ENCODE data around the gene HNRNPA2B1. TPM values are rescaled to one million over a fixed set of nuclear protein-coding genes. Genes with fewer than 3 reads are reported as not detected.

Gene HNRNPA2B1
- total RNA-seq, 3 donors from 2014 or later (not counting 1 experiment from before 2014, with no cell fraction given): 473 to 627 (median 585) TPM

- no peak overlapping the region for H3K27ac ChIP-seq (ENCODE audit: low read length)
Observed at GRCh38 chr7:26191233-26191973, 9.1 kb downstream of the HNRNPA2B1 start.

DNA sequence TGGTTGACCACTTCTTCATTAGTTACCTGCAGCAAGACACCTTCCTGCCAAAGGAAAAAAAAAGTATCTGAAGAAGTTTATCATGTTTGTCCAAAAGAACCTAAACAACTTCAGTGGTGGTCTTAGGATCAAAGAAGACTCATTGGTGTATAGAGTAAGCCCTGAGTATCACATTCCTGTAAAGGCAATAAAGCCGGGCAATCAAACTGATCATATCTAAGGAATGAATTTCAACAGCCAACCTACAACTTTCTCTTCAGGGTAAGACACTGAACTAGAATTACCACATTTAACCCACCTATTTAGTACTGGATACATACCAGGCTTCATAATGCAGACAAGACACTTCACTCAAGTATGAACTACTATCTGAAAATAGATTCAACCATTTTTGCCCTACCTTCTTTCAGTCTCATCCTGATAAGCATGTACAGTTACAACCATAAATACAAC lies 10.1 kb downstream of the HNRNPA2B1 start:
- 85% methylated on average over 1 of the region's 1 CpG for WGBS (ENCODE audit: insufficient coverage)
- H3K4me3 ChIP-seq (ENCODE audit: low read length): no peak overlapping the region
- H3K27me3 Mint-ChIP-seq (ENCODE audit: low read depth in 2 of 2): no peaks in the 10 kb centered on the region
- peak overlapping the region; percentile 57 for H3K4me3 Mint-ChIP-seq
- ATAC-seq (no peak), DNase-seq (peak in 1 of 2 donors; percentile 23)
- peaks cover 17% of the 10 kb centered on the region for H3K4me1 ChIP-seq (ENCODE audit: control insufficient read depth, insufficient read depth, low read length)
- H3K9me3 Mint-ChIP-seq: no peaks in the 10 kb centered on the region
- TF ChIP-seq, protein P1, sequence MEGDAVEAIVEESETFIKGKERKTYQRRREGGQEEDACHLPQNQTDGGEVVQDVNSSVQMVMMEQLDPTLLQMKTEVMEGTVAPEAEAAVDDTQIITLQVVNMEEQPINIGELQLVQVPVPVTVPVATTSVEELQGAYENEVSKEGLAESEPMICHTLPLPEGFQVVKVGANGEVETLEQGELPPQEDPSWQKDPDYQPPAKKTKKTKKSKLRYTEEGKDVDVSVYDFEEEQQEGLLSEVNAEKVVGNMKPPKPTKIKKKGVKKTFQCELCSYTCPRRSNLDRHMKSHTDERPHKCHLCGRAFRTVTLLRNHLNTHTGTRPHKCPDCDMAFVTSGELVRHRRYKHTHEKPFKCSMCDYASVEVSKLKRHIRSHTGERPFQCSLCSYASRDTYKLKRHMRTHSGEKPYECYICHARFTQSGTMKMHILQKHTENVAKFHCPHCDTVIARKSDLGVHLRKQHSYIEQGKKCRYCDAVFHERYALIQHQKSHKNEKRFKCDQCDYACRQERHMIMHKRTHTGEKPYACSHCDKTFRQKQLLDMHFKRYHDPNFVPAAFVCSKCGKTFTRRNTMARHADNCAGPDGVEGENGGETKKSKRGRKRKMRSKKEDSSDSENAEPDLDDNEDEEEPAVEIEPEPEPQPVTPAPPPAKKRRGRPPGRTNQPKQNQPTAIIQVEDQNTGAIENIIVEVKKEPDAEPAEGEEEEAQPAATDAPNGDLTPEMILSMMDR (IDR thresholded peaks at IDR 0.05): no peak
- peaks cover 43% of the 10 kb centered on the region for H3K36me3 Mint-ChIP-seq
- H3K9me3 ChIP-seq (ENCODE audit: control insufficient read depth, insufficient read depth, low read length): no peaks in the 10 kb centered on the region
- H3K27me3 ChIP-seq (ENCODE audit: control insufficient read depth, insufficient read depth, low read length): no peaks in the 10 kb centered on the region
- peaks cover 90 to 92% of the 10 kb centered on the region in 2 donors for H3K4me1 Mint-ChIP-seq
- H3K27ac Mint-ChIP-seq: peak overlapping the region; percentile 100
- intact Hi-C loops (cut with micrococcal nuclease): no loop called here
- no peak overlapping the region for H3K27ac ChIP-seq (ENCODE audit: low read length)
- H3K36me3 ChIP-seq (ENCODE audit: control insufficient read depth, insufficient read depth, low read length): peaks cover 81% of the 10 kb centered on the region

More at GRCh38 chr7:26191233-26191973, 9.1 kb downstream of the HNRNPA2B1 start:
- Mint-ChIP-seq H3K27me3 (ENCODE audit: low read depth in 2 of 2) (no peaks in the 10 kb centered on the region), H3K36me3 (peaks cover 53% of the 10 kb centered on the region), H3K27ac (peak overlapping the region; percentile 100), H3K4me3 (peak overlapping the region; percentile 50), H3K9me3 (no peaks in the 10 kb centered on the region), H3K4me1 (peaks cover 91 to 94% of the 10 kb centered on the region in 2 donors)
- no peak overlapping the region for H3K4me3 ChIP-seq (ENCODE audit: low read length)
- H3K9me3 ChIP-seq (ENCODE audit: control insufficient read depth, insufficient read depth, low read length): no peaks in the 10 kb centered on the region
- peaks cover 20% of the 10 kb centered on the region for H3K4me1 ChIP-seq (ENCODE audit: control insufficient read depth, insufficient read depth, low read length)
- intact Hi-C loops (cut with micrococcal nuclease): no loop called here
- no peak for ATAC-seq
- DNase-seq: peak in 1 of 2 donors; percentile 19
- peaks cover 88% of the 10 kb centered on the region for H3K36me3 ChIP-seq (ENCODE audit: control insufficient read depth, insufficient read depth, low read length)
- 74% methylated on average over 5 of the region's 7 CpGs for WGBS (ENCODE audit: insufficient coverage)
- TF ChIP-seq, protein P1 (IDR thresholded peaks at IDR 0.05): no peak
- no peaks in the 10 kb centered on the region for H3K27me3 ChIP-seq (ENCODE audit: control insufficient read depth, insufficient read depth, low read length)

- no peak overlapping the region for H3K4me3 ChIP-seq (ENCODE audit: low read length)
- no peaks in the 10 kb centered on the region for H3K9me3 ChIP-seq (ENCODE audit: control insufficient read depth, insufficient read depth, low read length)
- TF ChIP-seq, protein P1 (IDR thresholded peaks at IDR 0.05): no peak
- peaks cover 40% of the 10 kb centered on the region for H3K36me3 Mint-ChIP-seq
- no peaks in the 10 kb centered on the region for H3K27me3 ChIP-seq (ENCODE audit: control insufficient read depth, insufficient read depth, low read length)
- intact Hi-C loops (cut with micrococcal nuclease): loop anchor here (1.0 kb wide), 1 partner anchor 8 kb away; no protein-coding TSS in a partner anchor
- peaks cover 92 to 93% of the 10 kb centered on the region in 2 donors for H3K4me1 Mint-ChIP-seq
- H3K36me3 ChIP-seq (ENCODE audit: control insufficient read depth, insufficient read depth, low read length): peaks cover 74% of the 10 kb centered on the region
- H3K4me3 Mint-ChIP-seq: peak overlapping the region; percentile 7
- peak overlapping the region; percentile 100 for H3K27ac Mint-ChIP-seq
- H3K9me3 Mint-ChIP-seq: no peaks in the 10 kb centered on the region
- H3K4me1 ChIP-seq (ENCODE audit: control insufficient read depth, insufficient read depth, low read length): peaks cover 14% of the 10 kb centered on the region
- no peaks in the 10 kb centered on the region for H3K27me3 Mint-ChIP-seq (ENCODE audit: low read depth in 2 of 2)
- no peak overlapping the region for H3K27ac ChIP-seq (ENCODE audit: low read length)
- 83% methylated on average over 3 of the region's 3 CpGs for WGBS (ENCODE audit: insufficient coverage)
- DNase-seq (no peak), ATAC-seq (no peak)
Observed at GRCh38 chr7:26189697-26190096, 10.8 kb downstream of the HNRNPA2B1 start.
